Suprapubic skin (tissue), 4 donors: ENCODE data around the gene RNF5.

Experiments
- CTCF ChIP-seq, 2 donors: fragments of 200-600 bp in 1 of 2; fragments of 450-650 bp in 1 of 2; sonication (generic) in 1 of 2; IDR thresholded peaks; one replicate each; pipeline ENCODE4 v1.5.1; 2016 to 2019; ENCODE audit warnings: antibody characterized with exemption in 2 of 2, mild to moderate bottlenecking in 1 of 2, moderate library complexity in 1 of 2
- POLR2A ChIP-seq, 2 donors: fragments of 450-650 bp; IDR thresholded peaks; one replicate each; pipeline ENCODE4 v1.6.1; 2017; ENCODE audit warnings: antibody characterized with exemption in 2 of 2, mild to moderate bottlenecking in 2 of 2, moderate library complexity in 2 of 2
- POLR2AphosphoS5 ChIP-seq, 3 donors: sonication (generic); formaldehyde crosslinking; IDR thresholded peaks; one replicate each; pipeline ENCODE4 v1.6.1; 2017; ENCODE audit warnings: antibody characterized with exemption in 3 of 3

GRCh38 chr6:32214126-32214525 is 35.9 kb downstream of the RNF5 start:
- TF ChIP-seq CTCF (IDR thresholded peaks at IDR 0.05) (no peak), POLR2A (IDR thresholded peaks at IDR 0.05) (no peak), POLR2AphosphoS5 (IDR thresholded peaks at IDR 0.05) (no peak)
